WTC11 (cell line): Measurements from ENCODE around the gene LAMA2. TPM values are rescaled to one million over a fixed set of nuclear protein-coding genes. Genes with fewer than 3 reads are reported as not detected.
"Not testable (repeated sequence)": the region's sequence is repeated elsewhere in the genome, so short reads cannot be mapped to it uniquely, and the experiment has no call there.

Source experiments
- ATAC-seq: fragments of 200-7000 bp; cut with Tn5 transposase; 2 replicates; pipeline ENCODE4 v1.10.0; 2021; ENCODE audit warnings: mild to moderate bottlenecking, moderate library complexity
- CTCF ChIA-PET: fragments of 300-600 bp; sonication (Branson Sonifier 250); formaldehyde crosslinking; loops from one replicate; lab custom pipeline; 2021; ENCODE audit warnings: antibody characterized with exemption; lab: Charles Lee
- POLR2A ChIA-PET: fragments of 350-600 bp; sonication (Branson Sonifier 250); formaldehyde crosslinking; loops from one replicate; lab custom pipeline; 2021; ENCODE audit warnings: antibody characterized with exemption; lab: Charles Lee
- DNase-seq: peaks from one replicate; pipeline ENCODE4 v3.0.0; 2021; ENCODE audit warnings: low spot score
- H3K27ac Mint-ChIP-seq: 2 replicates; pipeline ENCODE4 v1.8.0; 2021; ENCODE audit warnings: mixed read lengths
- H3K27me3 Mint-ChIP-seq: 2 replicates; pipeline ENCODE4 v1.8.0; 2021; ENCODE audit warnings: low read depth, mild to moderate bottlenecking, moderate library complexity, mixed read lengths
- H3K36me3 Mint-ChIP-seq: 2 replicates; pipeline ENCODE4 v1.8.0; 2021; ENCODE audit warnings: mixed read lengths
- H3K4me1 Mint-ChIP-seq: 2 replicates; pipeline ENCODE4 v1.8.0; 2022; ENCODE audit warnings: mixed read lengths
- H3K4me3 Mint-ChIP-seq: 2 replicates; pipeline ENCODE4 v1.8.0; 2021; ENCODE audit warnings: mild to moderate bottlenecking, moderate library complexity, mixed read lengths
- H3K9me3 Mint-ChIP-seq: 2 replicates; pipeline ENCODE4 v1.8.0; 2021; ENCODE audit warnings: mixed read lengths
- AR ChIP-seq: fragments of 250-450 bp; sonication (Bioruptor Pico); IDR thresholded peaks from 2 replicates; pipeline ENCODE4 v1.9.0; 2021; ENCODE audit warnings: mild to moderate bottlenecking
- ARID4B ChIP-seq: sonication (generic); formaldehyde crosslinking; IDR thresholded peaks from 2 replicates; pipeline ENCODE4 v1.8.0; 2023; ENCODE audit warnings: missing genetic modification reagents, mild to moderate bottlenecking, borderline replicate concordance
- ATF1 ChIP-seq: sonication (generic); formaldehyde crosslinking; IDR thresholded peaks from 2 replicates; pipeline ENCODE4 v1.8.1; 2023; ENCODE audit warnings: mild to moderate bottlenecking, moderate library complexity, missing genetic modification reagents
- CREM ChIP-seq: sonication (generic); formaldehyde crosslinking; IDR thresholded peaks from 2 replicates; pipeline ENCODE4 v1.8.1; 2022; ENCODE audit warnings: mild to moderate bottlenecking, missing genetic modification reagents, moderate library complexity
- E2F1 ChIP-seq: sonication (generic); formaldehyde crosslinking; IDR thresholded peaks from 2 replicates; pipeline ENCODE4 v1.8.0; 2022; ENCODE audit warnings: mild to moderate bottlenecking, missing genetic modification reagents
- GTF2I ChIP-seq: fragments of 250-450 bp; sonication (Bioruptor Pico); conservative IDR thresholded peaks from 2 replicates; pipeline ENCODE4 v1.4.0; 2021; ENCODE audit warnings: mild to moderate bottlenecking
- JUN ChIP-seq: sonication (generic); formaldehyde crosslinking; IDR thresholded peaks from 2 replicates; pipeline ENCODE4 v1.8.0; 2023; ENCODE audit warnings: mild to moderate bottlenecking, missing genetic modification reagents
- MLX ChIP-seq: sonication (generic); formaldehyde crosslinking; IDR thresholded peaks from 2 replicates; pipeline ENCODE4 v1.8.1; 2023; ENCODE audit warnings: mild to moderate bottlenecking, missing genetic modification reagents, moderate library complexity
- NFE2L1 ChIP-seq: sonication (generic); formaldehyde crosslinking; IDR thresholded peaks from 2 replicates; pipeline ENCODE4 v1.8.1; 2023; ENCODE audit warnings: missing genetic modification reagents
- RORB ChIP-seq: fragments of 250-450 bp; sonication (Bioruptor Pico); IDR thresholded peaks from 2 replicates; pipeline ENCODE4 v1.9.0; 2021; ENCODE audit warnings: mild to moderate bottlenecking
- SMAD3 ChIP-seq: sonication (generic); formaldehyde crosslinking; IDR thresholded peaks from 2 replicates; pipeline ENCODE4 v1.8.0; 2022; ENCODE audit warnings: missing genetic modification reagents, mild to moderate bottlenecking, borderline replicate concordance
- SOX15 ChIP-seq: fragments of 250-450 bp; sonication (Bioruptor Pico); IDR thresholded peaks from 2 replicates; pipeline ENCODE4 v1.9.0; 2021; ENCODE audit warnings: mild to moderate bottlenecking
- STAT6 ChIP-seq: sonication (generic); formaldehyde crosslinking; conservative IDR thresholded peaks from 2 replicates; pipeline ENCODE4 v1.8.1; 2023; ENCODE audit warnings: mild to moderate bottlenecking, low read depth, missing genetic modification reagents, moderate library complexity
- TCF7 ChIP-seq: sonication (generic); formaldehyde crosslinking; IDR thresholded peaks from 2 replicates; pipeline ENCODE4 v1.8.0; 2022; ENCODE audit warnings: mild to moderate bottlenecking, low read depth, missing genetic modification reagents, moderate library complexity
- ZBTB43 ChIP-seq: sonication (generic); formaldehyde crosslinking; IDR thresholded peaks from 2 replicates; pipeline ENCODE4 v1.8.1; 2023; ENCODE audit warnings: mild to moderate bottlenecking, missing genetic modification reagents
- ZNF219 ChIP-seq: sonication (generic); formaldehyde crosslinking; IDR thresholded peaks from 2 replicates; pipeline ENCODE4 v1.8.0; 2023; ENCODE audit warnings: missing genetic modification reagents, mild to moderate bottlenecking, borderline replicate concordance
- ZNF281 ChIP-seq: sonication (generic); formaldehyde crosslinking; IDR thresholded peaks from 2 replicates; pipeline ENCODE4 v1.8.0; 2023; ENCODE audit warnings: mild to moderate bottlenecking, missing genetic modification reagents
- ZNF423 ChIP-seq: fragments of 250-450 bp; sonication (Bioruptor Pico); IDR thresholded peaks from 2 replicates; pipeline ENCODE4 v2.1.2; 2022; ENCODE audit warnings: mild to moderate bottlenecking, moderate library complexity
- ZNF671 ChIP-seq: fragments of 250-450 bp; sonication (Bioruptor Pico); IDR thresholded peaks from 2 replicates; pipeline ENCODE4 v1.8.0; 2021; ENCODE audit warnings: mild to moderate bottlenecking
- total RNA-seq: library from RNA; stranded (reverse); gene quantifications from 3 replicates; pipeline ENCODE4 v1.2.3, GENCODE V29; 2021

LAMA2 gene
- total RNA-seq, 1 experiment from 2014 or later: 6.6 TPM

GRCh38 chr6:129153257-129153656, 270.3 kb downstream of the LAMA2 start (continued):
- TF ChIP-seq E2F1 (CRISPR knock-in tag) (no peak), CREM (no peak), ZNF423 (no peak), NFE2L1 (CRISPR knock-in tag) (no peak), ZNF281 (CRISPR knock-in tag) (no peak), SMAD3 (CRISPR knock-in tag) (no peak), SOX15 (CRISPR knock-in tag) (no peak), ARID4B (CRISPR knock-in tag) (no peak), ZNF671 (no peak), JUN (no peak)

GRCh38 chr6:129159242-129159641, 276.3 kb downstream of the LAMA2 start:
- H3K27ac Mint-ChIP-seq, POLR2A ChIA-PET, DNase-seq, CTCF ChIA-PET, H3K4me1 Mint-ChIP-seq, ATAC-seq, H3K36me3 Mint-ChIP-seq, H3K4me3 Mint-ChIP-seq, H3K27me3 Mint-ChIP-seq: not testable (repeated sequence)
- H3K9me3 Mint-ChIP-seq: peaks cover 14% of the 10 kb centered on the region

- Mint-ChIP-seq H3K9me3 (peaks cover 14% of the 10 kb centered on the region), H3K27me3 (no peaks in the 10 kb centered on the region), H3K4me1 (peaks cover 6% of the 10 kb centered on the region), H3K27ac (no peak overlapping the region), H3K36me3 (no peaks in the 10 kb centered on the region), H3K4me3 (no peak overlapping the region)
- ChIA-PET POLR2A (interaction anchor here (0.8 kb wide), 1 partner anchor 126 kb away, joined by 3 read pairs; no protein-coding TSS in a partner anchor), CTCF (no interaction called here)
- DNase-seq (no peak), ATAC-seq (no peak)
- TF ChIP-seq AR (CRISPR knock-in tag) (no peak), MLX (no peak), RORB (CRISPR knock-in tag) (no peak), ZNF219 (CRISPR knock-in tag) (no peak), JUN (no peak), ZBTB43 (no peak), TCF7 (CRISPR knock-in tag) (no peak), ATF1 (CRISPR knock-in tag) (no peak), GTF2I (no peak), STAT6 (CRISPR knock-in tag) (no peak)
These were observed 279.7 kb downstream of the LAMA2 start for GRCh38 chr6:129162605-129163004.
